Activated naive CD8-positive, alpha-beta T cell treated with anti-CD3 and anti-CD28 coated beads, Interleukin-2, amount 10 ng/mL, durations not matched to agents 7 days and 5 days (primary cell): ENCODE measurements around the gene BRDT. TPM values are rescaled to one million over a fixed set of nuclear protein-coding genes. Genes with fewer than 3 reads are reported as not detected.

Source experiments
- total RNA-seq, 2 experiments: library from RNA; stranded (reverse); gene quantifications; one replicate each; pipeline ENCODE4 v1.2.3, GENCODE V29; 2021

Gene BRDT
- total RNA-seq, 2 experiments from 2014 or later, result not detected

Other genes with a start within 250 kb of the BRDT start
- gene TGFBR3, start 63.2 kb upstream of the BRDT start, total RNA-seq, result 10 to 100 TPM; 13.9 to 15.3 TPM
- not detected for gene EPHX4, start 80.6 kb downstream of the BRDT start, total RNA-seq
- under 1 TPM in 1 of 2 experiments, not detected in 1; 0.47 TPM for gene SETSIP, start 126.0 kb downstream of the BRDT start, total RNA-seq
- gene BTBD8, start 130.9 kb downstream of the BRDT start, total RNA-seq, result 1 to 10 TPM; 2.6 to 2.7 TPM